ENCODE results near the gene GBP7. TPM values are rescaled to one million over a fixed set of nuclear protein-coding genes. Genes with fewer than 3 reads are reported as not detected.
A peak's percentile ranks its signal among the peaks of the same experiment; 100 is the strongest.

Gene GBP7
- total and polyA plus RNA-seq, 4 donors = 0.89 to 27.8 (median 16.8) TPM

DNA sequence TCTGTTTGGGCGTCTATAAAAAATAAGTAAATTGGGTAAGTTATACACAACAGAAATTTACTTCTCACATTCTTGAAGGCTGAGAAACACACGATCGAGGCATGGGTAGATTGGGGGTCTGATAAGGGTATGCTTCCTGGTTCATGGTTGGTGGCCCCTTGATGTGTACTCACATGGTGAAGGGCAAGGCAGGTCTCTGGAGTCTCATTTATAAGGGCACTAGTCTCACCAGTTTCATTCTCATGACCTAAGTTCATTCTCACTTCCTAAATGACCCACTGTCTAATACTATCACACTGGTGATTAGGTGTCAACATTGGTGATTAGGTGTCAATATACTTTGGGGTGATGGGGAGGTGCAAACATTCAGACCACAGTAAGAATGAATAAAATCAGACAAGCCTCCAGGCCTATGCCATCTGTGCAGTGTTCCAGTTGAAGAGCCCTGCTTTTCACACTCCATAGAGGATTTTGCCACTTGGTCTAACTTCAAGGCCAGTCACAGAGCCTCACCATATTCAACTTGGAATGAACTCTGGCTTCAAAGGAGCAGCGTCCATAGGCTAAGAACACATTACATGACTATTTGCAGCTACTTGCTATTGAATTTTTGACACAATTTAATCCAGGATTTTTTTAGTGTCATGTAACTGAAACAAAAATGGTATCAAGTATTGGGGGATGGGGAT, 25.4 kb upstream of the GBP7 start:
- Histone ChIP-seq H3K9ac (ENCODE audit: low read depth in 1 of 2, low read length in 2 of 2) (no peak overlapping the region), H3K27ac (ENCODE audit: low read depth in 1 of 2, low read length in 2 of 2) (peak overlapping the region in 1 of 2 donors; percentile 38), H3K27me3 (ENCODE audit: control insufficient read depth in 4 of 4, insufficient read depth in 4 of 4, low read length in 3 of 4) (no peaks in the 10 kb centered on the region), H3K36me3 (ENCODE audit: control insufficient read depth in 4 of 4, insufficient read depth in 3 of 4, low read depth in 1 of 4, low read length in 3 of 4) (no peaks in the 10 kb centered on the region), H3K4me1 (ENCODE audit: control insufficient read depth in 4 of 4, insufficient read depth in 4 of 4, low read length in 3 of 4) (peaks cover 0 to 5% (median 3%) of the 10 kb centered on the region in 4 donors), H3K9me3 (ENCODE audit: control insufficient read depth in 4 of 4, low read length in 3 of 4) (peaks cover 0 to 7% (median 5%) of the 10 kb centered on the region in 4 donors), H3K4me3 (ENCODE audit: low read depth in 1 of 3, low read length in 3 of 3) (no peak overlapping the region)
- 77% methylated on average over 4 of the region's 4 CpGs for WGBS
- DNase-seq (ENCODE audit: low spot score) = no peak
- TF ChIP-seq NR2F2 (IDR thresholded peaks at IDR 0.05) (no peak), SP1 (IDR thresholded peaks at IDR 0.05) (no peak), HNF4A (conservative IDR thresholded peaks at IDR 0.05) (no peak), CTCF (IDR thresholded peaks at IDR 0.05; ENCODE audit: low read depth, low read length, missing input control) (no peak), FOXA2 (IDR thresholded peaks at IDR 0.05) (no peak), YY1 (IDR thresholded peaks at IDR 0.05) (no peak), FOXA1 (IDR thresholded peaks at IDR 0.05) (no peak), REST (IDR thresholded peaks at IDR 0.05) (no peak), HNF4G (IDR thresholded peaks at IDR 0.05) (no peak), EGR1 (IDR thresholded peaks at IDR 0.05; ENCODE audit: low read depth in 2 of 2) (no peak), RAD21 (IDR thresholded peaks at IDR 0.05) (no peak), GABPA (IDR thresholded peaks at IDR 0.05 in 1 of 2, conservative IDR thresholded peaks at IDR 0.05 in 1 of 2) (no peak)
- TF ChIP-seq, protein P1, sequence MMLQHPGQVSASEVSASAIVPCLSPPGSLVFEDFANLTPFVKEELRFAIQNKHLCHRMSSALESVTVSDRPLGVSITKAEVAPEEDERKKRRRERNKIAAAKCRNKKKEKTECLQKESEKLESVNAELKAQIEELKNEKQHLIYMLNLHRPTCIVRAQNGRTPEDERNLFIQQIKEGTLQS (IDR thresholded peaks at IDR 0.05) = no peak

GRCh38 chr1:89200663-89201062, 24.9 kb upstream of the GBP7 start:
- Histone ChIP-seq H3K36me3 (ENCODE audit: control insufficient read depth in 4 of 4, insufficient read depth in 3 of 4, low read depth in 1 of 4, low read length in 3 of 4) (no peaks in the 10 kb centered on the region), H3K4me3 (ENCODE audit: low read depth in 1 of 3, low read length in 3 of 3) (no peak overlapping the region), H3K27ac (ENCODE audit: low read depth in 1 of 2, low read length in 2 of 2) (peak overlapping the region in 1 of 2 donors; percentile 38), H3K9me3 (ENCODE audit: control insufficient read depth in 4 of 4, low read length in 3 of 4) (peaks cover 0 to 7% (median 5%) of the 10 kb centered on the region in 4 donors), H3K4me1 (ENCODE audit: control insufficient read depth in 4 of 4, insufficient read depth in 4 of 4, low read length in 3 of 4) (peaks cover 0 to 8% (median 3%) of the 10 kb centered on the region in 4 donors), H3K27me3 (ENCODE audit: control insufficient read depth in 4 of 4, insufficient read depth in 4 of 4, low read length in 3 of 4) (no peaks in the 10 kb centered on the region), H3K9ac (ENCODE audit: low read depth in 1 of 2, low read length in 2 of 2) (no peak overlapping the region)
- 60% methylated on average over 2 of the region's 2 CpGs for WGBS
- peak; percentile 66 for TF ChIP-seq NR2F2 (IDR thresholded peaks at IDR 0.05)
- no peak for TF ChIP-seq HNF4G (IDR thresholded peaks at IDR 0.05)
- DNase-seq (ENCODE audit: low spot score) = no peak

Measured in liver (tissue), 9 donors.